Measurements from ENCODE around the gene EXOC3L1.

- TF ChIP-seq POLR2AphosphoS5 (IDR thresholded peaks at IDR 0.05; ENCODE audit: low read depth) (no peak), SPI1 (IDR thresholded peaks at IDR 0.05; ENCODE audit: borderline replicate concordance, low read depth) (no peak)
- TF ChIP-seq, protein P1, sequence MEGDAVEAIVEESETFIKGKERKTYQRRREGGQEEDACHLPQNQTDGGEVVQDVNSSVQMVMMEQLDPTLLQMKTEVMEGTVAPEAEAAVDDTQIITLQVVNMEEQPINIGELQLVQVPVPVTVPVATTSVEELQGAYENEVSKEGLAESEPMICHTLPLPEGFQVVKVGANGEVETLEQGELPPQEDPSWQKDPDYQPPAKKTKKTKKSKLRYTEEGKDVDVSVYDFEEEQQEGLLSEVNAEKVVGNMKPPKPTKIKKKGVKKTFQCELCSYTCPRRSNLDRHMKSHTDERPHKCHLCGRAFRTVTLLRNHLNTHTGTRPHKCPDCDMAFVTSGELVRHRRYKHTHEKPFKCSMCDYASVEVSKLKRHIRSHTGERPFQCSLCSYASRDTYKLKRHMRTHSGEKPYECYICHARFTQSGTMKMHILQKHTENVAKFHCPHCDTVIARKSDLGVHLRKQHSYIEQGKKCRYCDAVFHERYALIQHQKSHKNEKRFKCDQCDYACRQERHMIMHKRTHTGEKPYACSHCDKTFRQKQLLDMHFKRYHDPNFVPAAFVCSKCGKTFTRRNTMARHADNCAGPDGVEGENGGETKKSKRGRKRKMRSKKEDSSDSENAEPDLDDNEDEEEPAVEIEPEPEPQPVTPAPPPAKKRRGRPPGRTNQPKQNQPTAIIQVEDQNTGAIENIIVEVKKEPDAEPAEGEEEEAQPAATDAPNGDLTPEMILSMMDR (IDR thresholded peaks at IDR 0.05; ENCODE audit: insufficient read depth, low read length) = no peak
These were observed 6.1 kb downstream of the EXOC3L1 start, which contains the start of gene MATCAP1 for GRCh38 chr16:67183627-67184452.

All from HL-60 (cell line).